IMR-90 (cell line): ENCODE data around the gene PEX5.
A peak's percentile ranks its signal among the peaks of the same experiment; 100 is the strongest.

Experiments
- BHLHE40 ChIP-seq: fragments of 150-350 bp; IDR thresholded peaks from 2 replicates; pipeline ENCODE4 v1.6.1; 2016; ENCODE audit warnings: mild to moderate bottlenecking, low read depth, low read length
- CHD1 ChIP-seq: IDR thresholded peaks from 2 replicates; pipeline ENCODE4 v1.6.1; 2012; ENCODE audit warnings: low read depth, low read length, improper control_type of control experiment
- CTCF ChIP-seq: conservative IDR thresholded peaks from 2 replicates; pipeline ENCODE4 v1.5.1; 2012; ENCODE audit warnings: mild to moderate bottlenecking, low read depth, low read length, improper control_type of control experiment
- POLR2A ChIP-seq: IDR thresholded peaks from 2 replicates; pipeline ENCODE4 v1.6.1; 2012; ENCODE audit warnings: mild to moderate bottlenecking, low read depth, low read length
- RAD21 ChIP-seq: IDR thresholded peaks from 2 replicates; pipeline ENCODE4 v1.6.1; 2012; ENCODE audit warnings: low read length, improper control_type of control experiment
- RCOR1 ChIP-seq: IDR thresholded peaks from 2 replicates; pipeline ENCODE4 v1.6.1; 2012; ENCODE audit warnings: mild to moderate bottlenecking, low read length, improper control_type of control experiment; ENCODE audit not compliant: insufficient replicate concordance

- TF ChIP-seq POLR2A (0 out of 2 replicates have a peak, but pooled peaks have one; percentile 44), CHD1 (no peak), RAD21 (peak; percentile 99), CTCF (peak; percentile 97), BHLHE40 (no peak), RCOR1 (no peak)
Observed at GRCh38 chr12:7219599-7220243, 30.2 kb downstream of the PEX5 start.
